Choroid plexus epithelial cell (primary cell): ENCODE measurements around the gene TMEM158.

Experiments used
- DNase-seq: peaks from one replicate; pipeline ENCODE4 v3.0.0-alpha.2; 2010; ENCODE audit warnings: low read depth
- H3K4me3 ChIP-seq: 2 replicates; pipeline ENCODE4 v1.5.1; 2011; ENCODE audit warnings: low read depth, mild to moderate bottlenecking, control low read depth, low read length, moderate library complexity
- CTCF ChIP-seq: conservative IDR thresholded peaks from 2 replicates; pipeline ENCODE4 v1.5.1; 2011; ENCODE audit warnings: low read depth, mild to moderate bottlenecking, control low read depth, inconsistent platforms, low read length, moderate library complexity

Gene TMEM158

GRCh38 chr3:45188719-45189659 is 37.1 kb downstream of the TMEM158 start:
- DNase-seq = no peak
- TF ChIP-seq CTCF = no peak
- H3K4me3 ChIP-seq = no peak overlapping the region

- no peak overlapping the region for H3K4me3 ChIP-seq
- TF ChIP-seq CTCF = no peak
- DNase-seq = no peak
Measured at GRCh38 chr3:45187694-45188141, 38.4 kb downstream of the TMEM158 start.

GRCh38 chr3:45186871-45187270 is 39.2 kb downstream of the TMEM158 start:
- TF ChIP-seq CTCF = no peak
- DNase-seq = no peak
- H3K4me3 ChIP-seq = no peak overlapping the region

GRCh38 chr3:45185461-45185860 is 40.6 kb downstream of the TMEM158 start:
- no peak overlapping the region for H3K4me3 ChIP-seq
- no peak for TF ChIP-seq CTCF
- DNase-seq = no peak

GRCh38 chr3:45185052-45185451 is 41.0 kb downstream of the TMEM158 start:
- no peak for DNase-seq
- H3K4me3 ChIP-seq = no peak overlapping the region
- TF ChIP-seq CTCF = no peak

GRCh38 chr3:45183872-45184262 is 42.2 kb downstream of the TMEM158 start:
- DNase-seq = no peak
- no peak for TF ChIP-seq CTCF
- H3K4me3 ChIP-seq = no peak overlapping the region
